Measurements from ENCODE around the gene MB21D2.
"Not testable (repeated sequence)": the region's sequence is repeated elsewhere in the genome, so short reads cannot be mapped to it uniquely, and the experiment has no call there.

Gene MB21D2

GRCh38 chr3:192851821-192852372 lies 65.8 kb downstream of the MB21D2 start:
- no peaks in the 10 kb centered on the region for H3K36me3 ChIP-seq (replicated peaks; ENCODE audit: insufficient read depth, low read length)
- H3F3A ChIP-seq (ENCODE audit: insufficient read depth, low read length), result no peaks in the 10 kb centered on the region
- no peak overlapping the region for H3K9ac ChIP-seq (ENCODE audit: low read length)
- no peak for DNase-seq
- H3K27ac ChIP-seq (ENCODE audit: low read length), result no peak overlapping the region
- H2AFZ ChIP-seq (ENCODE audit: low read length), result no peak overlapping the region
- H3K9me2 ChIP-seq (replicated peaks; ENCODE audit: insufficient read depth, low read length), result no peaks in the 10 kb centered on the region
- H3K79me2 ChIP-seq (ENCODE audit: low read length), result no peaks in the 10 kb centered on the region
- H4K20me1 ChIP-seq (ENCODE audit: insufficient read depth, low read length), result no peaks in the 10 kb centered on the region
- no peak overlapping the region for H3K4me3 ChIP-seq (ENCODE audit: low read length)
- H3K4me2 ChIP-seq (ENCODE audit: low read depth, low read length), result no peak overlapping the region
- H3K27me3 ChIP-seq (replicated peaks; ENCODE audit: insufficient read depth, low read length), result no peaks in the 10 kb centered on the region
- H3K4me1 ChIP-seq (ENCODE audit: low read length), result no peaks in the 10 kb centered on the region
- TF ChIP-seq EZH2 (optimal IDR thresholded peaks at IDR 0.05; ENCODE audit: low read depth, low read length) (no peak), CTCF (IDR thresholded peaks at IDR 0.05; ENCODE audit: low read length) (no peak), EZH2phosphoT487 (IDR thresholded peaks at IDR 0.05; ENCODE audit: low read length) (no peak)
- H3K9me3 ChIP-seq (replicated peaks; ENCODE audit: insufficient read depth, low read length), result no peaks in the 10 kb centered on the region

GRCh38 chr3:192850451-192850981 lies 67.1 kb downstream of the MB21D2 start:
- H3K4me3 ChIP-seq (ENCODE audit: low read length), result no peak overlapping the region
- no peak for DNase-seq
- H3K79me2 ChIP-seq (ENCODE audit: low read length), result no peaks in the 10 kb centered on the region
- H3K36me3 ChIP-seq (replicated peaks; ENCODE audit: insufficient read depth, low read length), result no peaks in the 10 kb centered on the region
- H3K27me3 ChIP-seq (replicated peaks; ENCODE audit: insufficient read depth, low read length), result no peaks in the 10 kb centered on the region
- no peak overlapping the region for H3K27ac ChIP-seq (ENCODE audit: low read length)
- H2AFZ ChIP-seq (ENCODE audit: low read length), result no peak overlapping the region
- no peak overlapping the region for H3K4me2 ChIP-seq (ENCODE audit: low read depth, low read length)
- no peaks in the 10 kb centered on the region for H3K4me1 ChIP-seq (ENCODE audit: low read length)
- no peaks in the 10 kb centered on the region for H3K9me2 ChIP-seq (replicated peaks; ENCODE audit: insufficient read depth, low read length)
- H3K9ac ChIP-seq (ENCODE audit: low read length), result no peak overlapping the region
- TF ChIP-seq EZH2 (optimal IDR thresholded peaks at IDR 0.05; ENCODE audit: low read depth, low read length) (no peak), EZH2phosphoT487 (IDR thresholded peaks at IDR 0.05; ENCODE audit: low read length) (no peak), CTCF (IDR thresholded peaks at IDR 0.05; ENCODE audit: low read length) (no peak)
- H3K9me3 ChIP-seq (replicated peaks; ENCODE audit: insufficient read depth, low read length), result no peaks in the 10 kb centered on the region
- H3F3A ChIP-seq (ENCODE audit: insufficient read depth, low read length), result no peaks in the 10 kb centered on the region
- H4K20me1 ChIP-seq (ENCODE audit: insufficient read depth, low read length), result no peaks in the 10 kb centered on the region

GRCh38 chr3:192849821-192850220 lies 67.8 kb downstream of the MB21D2 start:
- not testable (repeated sequence) for H3K79me2 ChIP-seq (ENCODE audit: low read length); H3K9me3 ChIP-seq (replicated peaks; ENCODE audit: insufficient read depth, low read length); H4K20me1 ChIP-seq (ENCODE audit: insufficient read depth, low read length); H3K9me2 ChIP-seq (replicated peaks; ENCODE audit: insufficient read depth, low read length); H3K4me3 ChIP-seq (ENCODE audit: low read length); H3K4me2 ChIP-seq (ENCODE audit: low read depth, low read length); DNase-seq; H3K4me1 ChIP-seq (ENCODE audit: low read length); H3K27ac ChIP-seq (ENCODE audit: low read length); H3K36me3 ChIP-seq (replicated peaks; ENCODE audit: insufficient read depth, low read length); H3K27me3 ChIP-seq (replicated peaks; ENCODE audit: insufficient read depth, low read length); H3K9ac ChIP-seq (ENCODE audit: low read length); H3F3A ChIP-seq (ENCODE audit: insufficient read depth, low read length); H2AFZ ChIP-seq (ENCODE audit: low read length)

GRCh38 chr3:192848371-192849233 lies 69.1 kb downstream of the MB21D2 start:
- Histone ChIP-seq H2AFZ (ENCODE audit: low read length) (no peak overlapping the region), H3K9me2 (replicated peaks; ENCODE audit: insufficient read depth, low read length) (no peaks in the 10 kb centered on the region), H3K4me3 (ENCODE audit: low read length) (no peak overlapping the region), H3K4me1 (ENCODE audit: low read length) (no peaks in the 10 kb centered on the region), H3K36me3 (replicated peaks; ENCODE audit: insufficient read depth, low read length) (no peaks in the 10 kb centered on the region), H3K79me2 (ENCODE audit: low read length) (no peaks in the 10 kb centered on the region), H3K9me3 (replicated peaks; ENCODE audit: insufficient read depth, low read length) (no peaks in the 10 kb centered on the region), H4K20me1 (ENCODE audit: insufficient read depth, low read length) (no peaks in the 10 kb centered on the region), H3K4me2 (ENCODE audit: low read depth, low read length) (no peak overlapping the region), H3K27ac (ENCODE audit: low read length) (no peak overlapping the region), H3K27me3 (replicated peaks; ENCODE audit: insufficient read depth, low read length) (no peaks in the 10 kb centered on the region), H3K9ac (ENCODE audit: low read length) (no peak overlapping the region), H3F3A (ENCODE audit: insufficient read depth, low read length) (no peaks in the 10 kb centered on the region)
- DNase-seq, result no peak
- TF ChIP-seq CTCF (IDR thresholded peaks at IDR 0.05; ENCODE audit: low read length) (no peak), EZH2phosphoT487 (IDR thresholded peaks at IDR 0.05; ENCODE audit: low read length) (no peak), EZH2 (optimal IDR thresholded peaks at IDR 0.05; ENCODE audit: low read depth, low read length) (no peak)

Measured in MM.1S (cell line).